K562 (cell line): ENCODE measurements around the gene NRG3. TPM values are rescaled to one million over a fixed set of nuclear protein-coding genes. Genes with fewer than 3 reads are reported as not detected.

Source experiments
- ATAC-seq: fragments of 200-7000 bp; cut with Tn5 transposase; 3 replicates; pipeline ENCODE4 v1.9.1; 2020; ENCODE audit warnings: moderate library complexity
- BruUV-seq: library from RNA; stranded (reverse); fragments of 400-500 nt; replicated peaks from 2 replicates; lab custom pipeline; 2021; lab: Mats Ljungman, UMichigan
- CTCF ChIA-PET: fragments of 300-600 bp; formaldehyde crosslinking; extraction: SDS; loops from one replicate; lab custom pipeline; 2021; ENCODE audit warnings: low intra/inter-chr PET ratio; lab: Yijun Ruan, JAX
- POLR2A ChIA-PET: fragments of 300-600, 350-650 bp; sonication (Branson Sonifier 250); formaldehyde crosslinking; extraction: SDS; loops from one replicate; lab custom pipeline; 2021; ENCODE audit warnings: antibody characterized with exemption, inconsistent platforms; lab: Yijun Ruan, JAX
- DNase-seq, 4 experiments: peaks; one replicate each; pipeline versions ENCODE4 v3.0.0 to v3.0.0-alpha.2; 2011 to 2018; ENCODE audit warnings: low spot score in 3 of 4, mixed read lengths in 3 of 4; ENCODE audit errors: extremely low read depth in 1 of 4
- FAIRE-seq: peaks from 2 replicates; lab custom pipeline; 2011; peaks lifted over from hg19 to GRCh38; lab: Jason Lieb, UNC
- H2AFZ ChIP-seq: 2 replicates; pipeline ENCODE4 v1.6.0; 2011; ENCODE audit warnings: low read depth, low read length, control low read depth, inconsistent platforms
- H3K27ac ChIP-seq: fragments of 200-600 bp; 3 replicates; pipeline ENCODE4 v1.8.0; 2011; ENCODE audit warnings: low read depth, mild to moderate bottlenecking, control low read depth, inconsistent platforms, low read length, moderate library complexity, mixed read lengths; ENCODE audit errors: extremely low read depth
- H3K27me3 ChIP-seq, 2 experiments: fragments of 300-600 bp in 1 of 2; 2 replicates in 1 of 2; 3 replicates in 1 of 2; pipeline versions ENCODE4 v1.6.0 to v1.8.0; 2011; ENCODE audit warnings: inconsistent platforms in 2 of 2, low read length in 2 of 2, mild to moderate bottlenecking in 1 of 2, mixed read lengths in 1 of 2, moderate library complexity in 1 of 2; ENCODE audit not compliant: control insufficient read depth in 2 of 2, insufficient read depth in 2 of 2
- H3K36me3 ChIP-seq: fragments of 300-600 bp; 3 replicates; pipeline ENCODE4 v1.8.0; 2011; ENCODE audit warnings: mild to moderate bottlenecking, low read length, inconsistent platforms; ENCODE audit not compliant: control insufficient read depth, insufficient read depth
- H3K4me1 ChIP-seq, 2 experiments: fragments of 200-600 bp in 1 of 2; replicated peaks in 1 of 2; 2 replicates in 1 of 2; 3 replicates in 1 of 2; pipeline versions ENCODE4 v1.5.1 to v1.8.0; 2011; ENCODE audit warnings: inconsistent platforms in 2 of 2, low read length in 2 of 2, mild to moderate bottlenecking in 1 of 2, mixed read lengths in 1 of 2, moderate library complexity in 1 of 2; ENCODE audit not compliant: control insufficient read depth in 2 of 2, insufficient read depth in 2 of 2
- H3K4me2 ChIP-seq: 2 replicates; pipeline ENCODE4 v1.6.1; 2011; ENCODE audit warnings: low read length, control low read depth, inconsistent platforms, mixed read lengths; ENCODE audit not compliant: insufficient read depth
- H3K4me3 ChIP-seq: fragments of 200-600 bp; sonication (generic), shearing (Covaris generic); 2 replicates; pipeline ENCODE4 v1.5.1; 2016; ENCODE audit warnings: control low read depth, inconsistent platforms
- H3K79me2 ChIP-seq: fragments of 200-600 bp; 3 replicates; pipeline ENCODE4 v1.8.0; 2011; ENCODE audit warnings: low read length, inconsistent platforms; ENCODE audit not compliant: control insufficient read depth, insufficient read depth
- H3K9ac ChIP-seq, 2 experiments: 2 replicates each; pipeline versions ENCODE4 v1.6.0 to v1.6.1; 2011; ENCODE audit warnings: low read depth in 2 of 2, low read length in 2 of 2, control low read depth in 1 of 2, inconsistent platforms in 1 of 2, mild to moderate bottlenecking in 1 of 2, mixed read lengths in 1 of 2; ENCODE audit not compliant: insufficient read depth in 1 of 2
- H3K9me1 ChIP-seq: one replicate; pipeline ENCODE4 v1.6.0; 2011; ENCODE audit warnings: inconsistent platforms, mild to moderate bottlenecking, low read length, moderate library complexity; ENCODE audit not compliant: control insufficient read depth, insufficient read depth
- H3K9me3 ChIP-seq: replicated peaks from 2 replicates; pipeline ENCODE4 v1.5.1; 2011; ENCODE audit warnings: low read depth, low read length, inconsistent platforms; ENCODE audit not compliant: control insufficient read depth, insufficient read depth
- H4K20me1 ChIP-seq: replicated peaks from 2 replicates; pipeline ENCODE4 v1.6.1; 2011; ENCODE audit warnings: low read length, inconsistent platforms, mixed read lengths; ENCODE audit not compliant: control insufficient read depth, insufficient read depth
- ARID1B ChIP-seq: fragments of 450-650 bp; IDR thresholded peaks from 2 replicates; pipeline ENCODE4 v1.6.1; 2016; ENCODE audit warnings: antibody characterized with exemption, mild to moderate bottlenecking, inconsistent platforms
- C11orf30 ChIP-seq: fragments of 450-650 bp; IDR thresholded peaks from 2 replicates; pipeline ENCODE4 v1.6.1; 2016; ENCODE audit warnings: low read depth, mild to moderate bottlenecking
- FIP1L1 ChIP-seq: fragments of 200-400 bp; formaldehyde crosslinking; IDR thresholded peaks from 2 replicates; pipeline ENCODE4 v1.6.1; 2018; ENCODE audit warnings: mild to moderate bottlenecking, low read depth, low read length; ENCODE audit not compliant: poor library complexity, severe bottlenecking
- FOSL1 ChIP-seq: fragments of 200-800 bp; sonication (Bioruptor generic); conservative IDR thresholded peaks from 2 replicates; pipeline ENCODE4 v1.6.1; 2016; ENCODE audit warnings: missing genetic modification characterization, missing compliant biosample characterization
- MAFF ChIP-seq: IDR thresholded peaks from 2 replicates; pipeline ENCODE4 v1.6.1; 2012; ENCODE audit warnings: low read length, improper control_type of control experiment
- MAFG ChIP-seq: fragments of 450-650 bp; conservative IDR thresholded peaks from 2 replicates; pipeline ENCODE4 v1.6.1; 2016; ENCODE audit warnings: missing genetic modification characterization, missing compliant biosample characterization
- MAFK ChIP-seq: IDR thresholded peaks from 2 replicates; pipeline ENCODE4 v1.6.1; 2011; ENCODE audit warnings: low read length, improper control_type of control experiment
- MAZ ChIP-seq, 2 experiments: fragments of 450-650 bp in 1 of 2; sonication (generic) in 1 of 2; formaldehyde crosslinking; IDR thresholded peaks in 1 of 2; conservative IDR thresholded peaks in 1 of 2; 2 replicates each; pipeline versions ENCODE4 v1.4.0 to v1.5.0; 2020; ENCODE audit warnings: mild to moderate bottlenecking in 1 of 2, missing genetic modification reagents in 1 of 2
- NR0B1 ChIP-seq: fragments of 450-650 bp; IDR thresholded peaks from one replicate; pipeline ENCODE4 v1.6.1; 2018; ENCODE audit warnings: mild to moderate bottlenecking, moderate library complexity; ENCODE audit not compliant: partially characterized antibody
- PCBP2 ChIP-seq: fragments of 200-400 bp; formaldehyde crosslinking; IDR thresholded peaks from 2 replicates; pipeline ENCODE4 v1.6.1; 2018; ENCODE audit warnings: low read length, low read depth, mild to moderate bottlenecking, moderate library complexity; ENCODE audit not compliant: poor library complexity, severe bottlenecking
- SNAPC5 ChIP-seq: fragments of 250-450 bp; sonication (Bioruptor Pico); IDR thresholded peaks from 2 replicates; pipeline ENCODE4 v1.8.0; 2021; ENCODE audit warnings: moderate library complexity, mild to moderate bottlenecking, inconsistent platforms
- SREBF1 ChIP-seq: fragments of 150-350 bp; IDR thresholded peaks from 2 replicates; pipeline ENCODE4 v1.6.1; 2014; ENCODE audit warnings: antibody characterized with exemption, low read depth, low read length, borderline replicate concordance
- STAT5B ChIP-seq: fragments of 250-450 bp; sonication (Bioruptor Pico); IDR thresholded peaks from 2 replicates; pipeline ENCODE4 v1.8.0; 2021; ENCODE audit warnings: mild to moderate bottlenecking, inconsistent platforms
- THAP7 ChIP-seq: fragments of 250-450 bp; sonication (Bioruptor Pico); IDR thresholded peaks from 2 replicates; pipeline ENCODE4 v1.5.0; 2021
- ZNF224 ChIP-seq: sonication (generic); formaldehyde crosslinking; IDR thresholded peaks from 2 replicates; pipeline ENCODE4 v1.8.0; 2022; ENCODE audit warnings: mild to moderate bottlenecking, missing genetic modification reagents
- ZNF316 ChIP-seq: fragments of 450-650 bp; IDR thresholded peaks from 2 replicates; pipeline ENCODE4 v1.6.1; 2016
- ZNF766 ChIP-seq: fragments of 200-800 bp; sonication (Bioruptor generic); conservative IDR thresholded peaks from 2 replicates; pipeline ENCODE4 v1.6.1; 2016; ENCODE audit warnings: missing genetic modification characterization, missing compliant biosample characterization
- WGBS: fragments of 100-300 bp; shearing (Covaris generic); methylation state at CpG from one replicate; pipeline ENCODE4 v1.1.6; 2016; ENCODE audit warnings: low coverage, mixed read lengths; ENCODE audit not compliant: insufficient coverage; ENCODE audit errors: missing lambda C conversion rate; 5-methylcytosine and 5-hydroxymethylcytosine counted together
- in situ Hi-C: fragments of 300-500 bp; cut with MboI; formaldehyde crosslinking; loops from 4 replicates; pipeline ENCODE4 v1.15.0; 2018; ENCODE audit warnings: inconsistent platforms, mixed read lengths
- intact Hi-C: fragments of 100-400 bp; cut with micrococcal nuclease; formaldehyde crosslinking; loops from 2 replicates; pipeline ENCODE4 v1.14.2; 2022
- polyA plus RNA-seq, 8 experiments: library from polyadenylated mRNA; depleted of rRNA in 4 of 8; stranded (reverse) in 5 of 8; unstranded in 3 of 8; fragments of >200 nt; fragmentation: Nextera tagmentation in 2 of 8; fragmentation: Illumina TruSeq in 1 of 8; extraction: Ambion mirVana in 2 of 8; extraction: Trizol in 1 of 8; gene quantifications; 2 replicates each; pipeline versions ENCODE4 v1.2.1 to v1.2.3, GENCODE V29; 2011 to 2014; ENCODE audit warnings: inconsistent platforms in 1 of 8, missing spikeins in 1 of 8
- total RNA-seq, 7 experiments: library from RNA; depleted of rRNA in 6 of 7; stranded (reverse); fragments of >200 nt in 6 of 7; fragmentation: Illumina TruSeq in 2 of 7; extraction: Trizol in 2 of 7; gene quantifications; 2 replicates each; pipeline versions ENCODE4 v1.2.1 to v1.2.3, GENCODE V29; 2011 to 2021; ENCODE audit warnings: low replicate concordance in 1 of 7

The NRG3 gene
- total and polyA plus RNA-seq, 9 of the 15 experiments (the other 6 are each of a cell fraction or from before 2014, with no cell fraction given) = not detected

GRCh38 chr10:82440775-82441174 is 565.8 kb downstream of the NRG3 start:
- intact Hi-C loops = no loop called here
- no peaks in the 10 kb centered on the region for H3K36me3 ChIP-seq
- H3K79me2 ChIP-seq = no peaks in the 10 kb centered on the region
- H4K20me1 ChIP-seq = no peaks in the 10 kb centered on the region
- TF ChIP-seq FIP1L1 (no peak), MAFF (peak; percentile 97), ZNF316 (peak; percentile 90), SREBF1 (no peak), MAFG (peak; percentile 91), C11orf30 (peak; percentile 83), MAFK (peak; percentile 99)
- no peak for FAIRE-seq
- BruUV-seq = no TSS peak
- DNase-seq = no peak
- no peak overlapping the region for H3K4me2 ChIP-seq
- H2AFZ ChIP-seq = no peak overlapping the region
- H3K9me1 ChIP-seq = no peaks in the 10 kb centered on the region
- H3K9ac ChIP-seq = no peak overlapping the region
- H3K27me3 ChIP-seq = no peaks in the 10 kb centered on the region
- POLR2A ChIA-PET = no interaction called here
- H3K4me1 ChIP-seq = no peaks in the 10 kb centered on the region
- no peaks in the 10 kb centered on the region for H3K9me3 ChIP-seq
- H3K27ac ChIP-seq = no peak overlapping the region
- ATAC-seq = no peak
- in situ Hi-C loops = no loop called here
- H3K4me3 ChIP-seq = no peak overlapping the region
- CTCF ChIA-PET = no interaction called here

GRCh38 chr10:82452046-82452445 is 577.1 kb downstream of the NRG3 start:
- WGBS = 2% methylated on average over 3 of the region's 3 CpGs
- no peak for FAIRE-seq
- ChIA-PET POLR2A (no interaction called here), CTCF (no interaction called here)
- intact Hi-C loops = no loop called here
- no TSS peak for BruUV-seq
- Histone ChIP-seq H3K9me3 (no peaks in the 10 kb centered on the region), H3K4me2 (no peak overlapping the region), H3K27ac (no peak overlapping the region), H3K79me2 (no peaks in the 10 kb centered on the region), H3K36me3 (no peaks in the 10 kb centered on the region), H2AFZ (no peak overlapping the region), H3K9me1 (no peaks in the 10 kb centered on the region), H3K9ac (no peak overlapping the region), H3K4me3 (no peak overlapping the region), H3K4me1 (no peaks in the 10 kb centered on the region), H4K20me1 (no peaks in the 10 kb centered on the region), H3K27me3 (no peaks in the 10 kb centered on the region)
- TF ChIP-seq ARID1B (no peak), MAZ (CRISPR knock-in tag; conservative IDR thresholded peaks at IDR 0.05 in 1 of 2, IDR thresholded peaks at IDR 0.05 in 1 of 2) (no peak), STAT5B (CRISPR knock-in tag) (no peak), SNAPC5 (CRISPR knock-in tag) (no peak), NR0B1 (no peak), PCBP2 (no peak), THAP7 (CRISPR knock-in tag) (no peak), FOSL1 (tag) (no peak), ZNF766 (CRISPR knock-in tag) (no peak), ZNF224 (CRISPR knock-in tag) (no peak)
- no peak for ATAC-seq
- DNase-seq = no peak
- in situ Hi-C loops = no loop called here
